C4-2B (cell line): ENCODE results near the gene EMCN.

Experiments used
- ZFX ChIP-seq: fragments of 450-650 bp; IDR thresholded peaks from 2 replicates; pipeline ENCODE4 v1.6.1; 2017
- TF ChIP-seq, protein P1 (sequence below): fragments of 450-650 bp; conservative IDR thresholded peaks from 2 replicates; pipeline ENCODE4 v1.5.1; 2017; ENCODE audit warnings: mild to moderate bottlenecking

DNA sequence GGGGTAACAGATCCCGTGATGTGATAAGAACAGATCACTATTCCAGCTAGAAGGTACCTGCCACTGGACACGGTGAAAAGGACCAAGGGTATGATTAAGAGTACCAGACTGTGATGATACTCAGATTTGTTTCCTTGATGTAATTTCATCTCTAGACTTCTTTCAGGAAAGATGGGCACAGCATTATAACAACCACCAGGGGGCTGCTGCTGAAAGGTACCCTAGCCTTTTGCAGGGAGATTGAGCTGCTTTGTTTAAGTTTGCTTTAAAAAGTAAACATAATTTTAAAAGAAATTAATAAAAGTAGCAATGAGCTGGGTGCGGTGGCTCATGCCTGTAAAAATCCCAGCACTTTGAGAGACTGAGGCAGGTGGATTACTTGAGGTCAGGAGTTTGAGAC, 145.4 kb downstream of the EMCN start:
- TF ChIP-seq, protein P1, sequence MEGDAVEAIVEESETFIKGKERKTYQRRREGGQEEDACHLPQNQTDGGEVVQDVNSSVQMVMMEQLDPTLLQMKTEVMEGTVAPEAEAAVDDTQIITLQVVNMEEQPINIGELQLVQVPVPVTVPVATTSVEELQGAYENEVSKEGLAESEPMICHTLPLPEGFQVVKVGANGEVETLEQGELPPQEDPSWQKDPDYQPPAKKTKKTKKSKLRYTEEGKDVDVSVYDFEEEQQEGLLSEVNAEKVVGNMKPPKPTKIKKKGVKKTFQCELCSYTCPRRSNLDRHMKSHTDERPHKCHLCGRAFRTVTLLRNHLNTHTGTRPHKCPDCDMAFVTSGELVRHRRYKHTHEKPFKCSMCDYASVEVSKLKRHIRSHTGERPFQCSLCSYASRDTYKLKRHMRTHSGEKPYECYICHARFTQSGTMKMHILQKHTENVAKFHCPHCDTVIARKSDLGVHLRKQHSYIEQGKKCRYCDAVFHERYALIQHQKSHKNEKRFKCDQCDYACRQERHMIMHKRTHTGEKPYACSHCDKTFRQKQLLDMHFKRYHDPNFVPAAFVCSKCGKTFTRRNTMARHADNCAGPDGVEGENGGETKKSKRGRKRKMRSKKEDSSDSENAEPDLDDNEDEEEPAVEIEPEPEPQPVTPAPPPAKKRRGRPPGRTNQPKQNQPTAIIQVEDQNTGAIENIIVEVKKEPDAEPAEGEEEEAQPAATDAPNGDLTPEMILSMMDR: peak; percentile 54
- no peak for TF ChIP-seq ZFX
